SK-N-SH (cell line): Measurements from ENCODE around the gene SLC30A3.

ENCODE experiments used
- CHD2 ChIP-seq: fragments of 150-350 bp; IDR thresholded peaks from 2 replicates; pipeline ENCODE4 v1.6.1; 2018; ENCODE audit warnings: low read length; ENCODE audit not compliant: partially characterized antibody
- EP300 ChIP-seq, 2 experiments: IDR thresholded peaks; 2 replicates each; pipeline versions ENCODE4 v1.4.0 to v1.6.1; 2012; ENCODE audit warnings: borderline replicate concordance in 1 of 2, low read depth in 1 of 2, low read length in 1 of 2
- EZH2phosphoT487 ChIP-seq: fragments of 200-600 bp; sonication (generic); IDR thresholded peaks from 2 replicates; pipeline ENCODE4 v1.6.1; 2017; ENCODE audit warnings: low read depth, mixed run types, mild to moderate bottlenecking, antibody characterized with exemption, moderate library complexity, borderline replicate concordance
- FOSL2 ChIP-seq: IDR thresholded peaks from 2 replicates; pipeline ENCODE4 v1.4.0; 2012; ENCODE audit warnings: low read depth, mild to moderate bottlenecking, moderate library complexity, borderline replicate concordance
- GABPA ChIP-seq: IDR thresholded peaks from 2 replicates; pipeline ENCODE4 v1.4.0; 2012; ENCODE audit warnings: low read depth, mild to moderate bottlenecking
- MEF2A ChIP-seq: IDR thresholded peaks from 2 replicates; pipeline ENCODE4 v1.4.0; 2012; ENCODE audit warnings: low read depth, borderline replicate concordance
- NRF1 ChIP-seq: IDR thresholded peaks from 2 replicates; pipeline ENCODE4 v1.6.1; 2012; ENCODE audit warnings: low read depth, mild to moderate bottlenecking, low read length
- PBX3 ChIP-seq: IDR thresholded peaks from 2 replicates; pipeline ENCODE4; 2012
- POLR2AphosphoS5 ChIP-seq: IDR thresholded peaks from 2 replicates; pipeline ENCODE4 v1.6.1; 2012; ENCODE audit warnings: low read depth, low read length
- RAD21 ChIP-seq: IDR thresholded peaks from 2 replicates; pipeline ENCODE4 v1.6.1; 2012; ENCODE audit warnings: mild to moderate bottlenecking, low read length
- RCOR1 ChIP-seq: fragments of 150-350 bp; IDR thresholded peaks from 2 replicates; pipeline ENCODE4 v1.6.1; 2017; ENCODE audit warnings: antibody characterized with exemption, low read length
- REST ChIP-seq: IDR thresholded peaks from 2 replicates; pipeline ENCODE4 v1.6.1; 2012; ENCODE audit warnings: mild to moderate bottlenecking, low read depth, low read length, moderate library complexity
- SIN3A ChIP-seq: IDR thresholded peaks from 2 replicates; pipeline ENCODE4 v1.6.1; 2012; ENCODE audit warnings: low read depth, mild to moderate bottlenecking, low read length, moderate library complexity, borderline replicate concordance
- TF ChIP-seq, protein P1 (sequence below): fragments of 200-600 bp; sonication (generic); IDR thresholded peaks from 2 replicates; pipeline ENCODE4 v1.6.1; 2017; ENCODE audit warnings: antibody characterized with exemption, mild to moderate bottlenecking, moderate library complexity

DNA sequence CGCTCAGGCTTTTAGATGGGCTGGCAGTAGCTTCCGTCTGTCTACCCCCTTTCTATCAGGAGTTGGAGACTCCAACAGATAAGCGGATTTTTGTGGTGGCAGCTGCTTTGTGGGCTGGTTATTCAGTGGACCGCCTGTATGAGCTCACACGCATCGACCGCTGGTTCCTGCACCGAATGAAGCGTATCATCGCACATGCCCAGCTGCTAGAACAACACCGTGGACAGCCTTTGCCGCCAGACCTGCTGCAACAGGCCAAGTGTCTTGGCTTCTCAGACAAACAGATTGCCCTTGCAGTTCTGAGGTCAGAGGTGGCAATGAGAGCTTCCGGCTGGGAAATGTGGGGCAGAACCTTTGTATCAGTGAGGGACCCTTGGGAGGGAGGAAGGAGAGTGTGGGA, 30.9 kb downstream of the SLC30A3 start:
- no peak for TF ChIP-seq FOSL2
- TF ChIP-seq EZH2phosphoT487 = no peak
- no peak for TF ChIP-seq RAD21
- no peak for TF ChIP-seq MEF2A
- TF ChIP-seq, protein P1, sequence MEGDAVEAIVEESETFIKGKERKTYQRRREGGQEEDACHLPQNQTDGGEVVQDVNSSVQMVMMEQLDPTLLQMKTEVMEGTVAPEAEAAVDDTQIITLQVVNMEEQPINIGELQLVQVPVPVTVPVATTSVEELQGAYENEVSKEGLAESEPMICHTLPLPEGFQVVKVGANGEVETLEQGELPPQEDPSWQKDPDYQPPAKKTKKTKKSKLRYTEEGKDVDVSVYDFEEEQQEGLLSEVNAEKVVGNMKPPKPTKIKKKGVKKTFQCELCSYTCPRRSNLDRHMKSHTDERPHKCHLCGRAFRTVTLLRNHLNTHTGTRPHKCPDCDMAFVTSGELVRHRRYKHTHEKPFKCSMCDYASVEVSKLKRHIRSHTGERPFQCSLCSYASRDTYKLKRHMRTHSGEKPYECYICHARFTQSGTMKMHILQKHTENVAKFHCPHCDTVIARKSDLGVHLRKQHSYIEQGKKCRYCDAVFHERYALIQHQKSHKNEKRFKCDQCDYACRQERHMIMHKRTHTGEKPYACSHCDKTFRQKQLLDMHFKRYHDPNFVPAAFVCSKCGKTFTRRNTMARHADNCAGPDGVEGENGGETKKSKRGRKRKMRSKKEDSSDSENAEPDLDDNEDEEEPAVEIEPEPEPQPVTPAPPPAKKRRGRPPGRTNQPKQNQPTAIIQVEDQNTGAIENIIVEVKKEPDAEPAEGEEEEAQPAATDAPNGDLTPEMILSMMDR = no peak
- TF ChIP-seq CHD2 = no peak
- no peak for TF ChIP-seq EP300 (IDR thresholded peaks at IDR 0.05; ENCODE audit: borderline replicate concordance in 1 of 2, low read depth in 1 of 2, low read length in 1 of 2)
- no peak for TF ChIP-seq NRF1
- no peak for TF ChIP-seq REST
- no peak for TF ChIP-seq GABPA
- TF ChIP-seq RCOR1 = no peak
- no peak for TF ChIP-seq POLR2AphosphoS5
- no peak for TF ChIP-seq SIN3A
- TF ChIP-seq PBX3 = no peak
